H1 (cell line): ENCODE data around the gene RGS2. TPM values are rescaled to one million over a fixed set of nuclear protein-coding genes. Genes with fewer than 3 reads are reported as not detected.

Experiments used
- ATF2 ChIP-seq: IDR thresholded peaks from 2 replicates; pipeline ENCODE4 v1.6.1; 2012; ENCODE audit warnings: low read length, inconsistent platforms
- BACH1 ChIP-seq: IDR thresholded peaks from 2 replicates; pipeline ENCODE4 v1.6.1; 2012; ENCODE audit warnings: low read length, improper control_type of control experiment
- BRCA1 ChIP-seq: IDR thresholded peaks from 2 replicates; pipeline ENCODE4 v1.6.1; 2012; ENCODE audit warnings: low read depth, low read length, improper control_type of control experiment
- EZH2 ChIP-seq: fragments of 200-600 bp; sonication (generic); IDR thresholded peaks from 2 replicates; pipeline ENCODE4 v1.7.1; 2012; ENCODE audit warnings: low read depth, mild to moderate bottlenecking, moderate library complexity, low read length, inconsistent platforms; ENCODE audit not compliant: severe bottlenecking
- GTF2F1 ChIP-seq: IDR thresholded peaks from 2 replicates; pipeline ENCODE4 v1.6.1; 2012; ENCODE audit warnings: low read depth, low read length, improper control_type of control experiment, borderline replicate concordance
- POLR2AphosphoS5 ChIP-seq: IDR thresholded peaks from 2 replicates; pipeline ENCODE4 v1.6.1; 2011; ENCODE audit warnings: low read depth, low read length
- SRF ChIP-seq: IDR thresholded peaks from 2 replicates; pipeline ENCODE4 v1.6.1; 2011; ENCODE audit warnings: mild to moderate bottlenecking, low read depth, low read length, moderate library complexity
- polyA plus RNA-seq, 7 experiments: library from polyadenylated mRNA; depleted of rRNA in 3 of 7; stranded (reverse) in 5 of 7; unstranded in 2 of 7; fragments of >200 nt in 5 of 7; fragments of 200-250 nt in 2 of 7; gene quantifications; 1 replicate in 5 of 7; 2 replicates in 1 of 7; 4 replicates in 1 of 7; pipeline versions ENCODE4 v1.2.1 to v1.2.3, GENCODE V29; 2011 to 2013; ENCODE audit warnings: missing spikeins in 2 of 7, mixed read lengths in 2 of 7
- total RNA-seq: library from RNA; stranded (reverse); fragmentation: NEBNext Ultra II Directional; extraction: Animal tissue kit (Norgen Biotek cat#: 25700); gene quantifications from 2 replicates; pipeline ENCODE4 v1.2.1, GENCODE V29; 2021

Gene RGS2
- total and polyA plus RNA-seq, 2 of the 8 experiments (the other 6 are each of a cell fraction or from before 2014, with no cell fraction given) = 9.1 to 17.0 TPM

DNA sequence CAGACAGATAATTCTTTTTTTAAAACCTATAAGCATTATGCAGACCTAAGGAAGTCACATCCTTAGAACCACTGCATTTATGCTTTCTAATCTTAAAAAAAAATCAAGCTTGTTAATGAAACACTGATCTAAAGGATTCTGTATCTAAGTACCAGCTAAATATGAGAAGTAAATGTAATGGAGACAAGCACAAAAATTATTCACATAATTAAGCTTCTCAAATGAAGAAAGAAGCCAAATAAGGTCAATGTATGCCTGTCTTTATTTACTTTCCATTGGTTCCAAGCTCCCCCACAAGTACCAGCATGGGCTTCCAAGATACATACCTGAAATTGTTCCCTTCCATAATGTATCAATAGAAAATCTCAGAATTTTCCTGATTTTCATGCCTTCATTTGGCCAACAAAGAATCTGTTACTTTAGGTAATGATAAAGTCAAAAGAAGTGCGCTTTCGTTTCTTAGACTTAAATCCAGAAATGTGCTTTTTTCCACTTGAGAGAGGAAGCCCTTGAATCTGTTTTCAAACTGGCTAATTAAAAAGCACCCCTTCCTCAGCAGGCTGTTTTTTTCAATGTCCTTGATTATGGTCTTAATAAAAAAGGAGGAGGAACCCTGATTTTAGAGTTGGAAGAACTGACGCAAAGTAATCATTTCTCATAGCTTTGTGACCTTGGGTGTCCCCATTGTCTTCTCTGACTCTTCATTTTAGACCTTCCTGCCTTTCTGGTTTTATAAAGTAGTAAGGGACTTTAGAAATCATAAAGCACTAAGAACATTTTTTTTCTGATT lies 3.8 kb downstream of the RGS2 start (continued):
- no peak for TF ChIP-seq SRF
- TF ChIP-seq BACH1 = no peak
- TF ChIP-seq EZH2 = no peak
- no peak for TF ChIP-seq ATF2
- TF ChIP-seq BRCA1 = no peak
- TF ChIP-seq GTF2F1 = no peak
- no peak for TF ChIP-seq POLR2AphosphoS5
